Right ventricle myocardium superior (tissue), 1 donor: ENCODE results near the gene WNT3A. TPM values are rescaled to one million over a fixed set of nuclear protein-coding genes. Genes with fewer than 3 reads are reported as not detected.
A peak's percentile ranks its signal among the peaks of the same experiment; 100 is the strongest.

ENCODE experiments used
- ATAC-seq: fragments of 200-7000 bp; cut with Tn5 transposase; one replicate; pipeline ENCODE4 v1.9.1; 2020; ENCODE audit warnings: mild to moderate bottlenecking; ENCODE audit not compliant: poor library complexity
- DNase-seq: peaks from one replicate; pipeline ENCODE4 v3.0.0-alpha.2; 2020
- intact Hi-C: fragments of 100-400 bp; cut with DNase I; formaldehyde crosslinking; loops from one replicate; pipeline ENCODE4 v1.11.2; 2022
- total RNA-seq: library from RNA; stranded (reverse); fragmentation: NEBNext Ultra II Directional; extraction: Animal tissue kit (Norgen Biotek cat#: 25700); gene quantifications from one replicate; pipeline ENCODE4 v1.2.1, GENCODE V29; 2021
- donor health status: DM: no; HTN: yes; CAD: no; lungs with severe emphysema.

WNT3A gene
- total RNA-seq, 1 donor from 2014 or later = not detected

DNA sequence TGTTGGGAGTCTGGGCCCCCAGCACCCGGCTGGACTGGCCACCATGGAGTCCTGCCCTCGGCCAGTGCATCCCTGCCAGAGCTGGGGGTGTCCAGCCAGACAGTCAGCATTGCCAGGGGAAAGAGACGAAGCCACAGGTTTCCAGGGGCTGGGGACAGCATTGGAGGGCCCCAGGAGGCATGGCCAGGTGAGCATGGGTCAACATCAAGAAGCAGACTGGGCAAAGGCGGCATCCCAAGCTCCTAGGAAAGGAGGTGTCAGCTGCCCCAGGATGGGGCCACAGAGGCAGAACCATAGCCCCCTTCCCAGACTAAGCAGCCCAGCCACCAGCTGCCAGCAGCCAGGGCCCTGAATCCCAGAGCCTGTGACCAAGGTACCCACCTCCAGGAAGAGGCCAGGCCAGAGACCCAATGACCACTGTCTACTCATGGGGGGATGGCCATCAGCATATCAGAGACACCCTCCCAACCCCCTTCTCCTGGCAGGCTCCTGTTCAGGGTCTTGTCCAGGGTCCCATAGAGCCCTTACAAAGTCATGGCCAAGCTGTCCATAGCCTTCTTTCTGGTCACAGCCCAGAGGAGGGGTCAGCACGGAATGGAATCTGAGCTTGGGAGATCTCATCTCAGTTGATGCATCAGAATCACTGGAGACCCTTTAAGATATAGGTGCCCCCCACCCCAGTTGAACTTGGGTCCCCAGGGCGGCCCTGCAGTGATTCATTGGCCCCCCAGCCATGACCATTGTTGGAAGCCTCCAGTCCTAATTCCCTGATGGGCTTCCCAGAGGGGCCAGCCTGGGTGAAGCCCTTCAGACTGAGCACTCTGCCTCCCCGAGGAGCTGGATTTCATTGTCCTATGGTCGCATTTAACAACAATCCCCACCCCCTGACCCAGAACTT, 32.5 kb downstream of the WNT3A start:
- intact Hi-C loops = no loop called here
- ATAC-seq = no peak
- no peak for DNase-seq

DNA sequence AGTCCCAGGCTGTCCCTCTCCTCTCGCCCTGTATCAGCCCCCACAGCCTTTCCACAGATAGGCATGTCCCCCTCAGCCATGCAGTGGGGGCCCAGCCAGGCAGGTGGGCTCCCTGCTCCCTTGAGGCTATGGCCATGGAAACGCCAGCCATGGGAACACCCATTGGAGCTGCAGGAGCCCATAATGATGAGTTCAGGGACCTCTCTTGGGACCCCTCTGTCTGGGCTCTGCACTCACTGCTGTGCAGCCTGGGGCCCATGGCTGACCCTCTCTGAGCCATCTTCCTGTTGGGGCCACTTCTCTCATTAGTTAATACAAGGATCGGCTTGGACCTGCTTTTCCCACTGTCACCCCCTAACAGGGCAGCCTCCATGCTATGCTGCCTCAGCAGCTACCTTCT, 33.2 kb downstream of the WNT3A start:
- ATAC-seq = no peak
- DNase-seq = no peak
- intact Hi-C loops = no loop called here

DNA sequence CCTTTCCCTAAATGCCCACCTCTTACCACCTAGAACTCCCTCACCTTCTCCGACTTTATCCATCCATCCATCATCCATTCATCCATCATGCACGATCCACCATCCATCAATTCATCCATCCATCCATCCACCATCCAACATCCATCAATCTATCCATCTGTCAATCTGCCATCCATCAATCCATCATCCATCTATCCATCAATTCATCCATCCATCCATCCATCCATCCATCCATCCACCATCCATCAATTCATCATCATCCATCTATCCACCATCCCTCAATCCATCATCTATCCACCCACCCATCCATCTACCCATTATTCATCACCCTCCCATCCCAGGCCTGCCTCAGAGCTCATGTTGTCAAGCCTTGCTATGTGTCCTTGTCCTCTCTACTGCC, 34.5 kb downstream of the WNT3A start:
- ATAC-seq (no peak), DNase-seq (no peak)
- intact Hi-C loops = no loop called here

DNA sequence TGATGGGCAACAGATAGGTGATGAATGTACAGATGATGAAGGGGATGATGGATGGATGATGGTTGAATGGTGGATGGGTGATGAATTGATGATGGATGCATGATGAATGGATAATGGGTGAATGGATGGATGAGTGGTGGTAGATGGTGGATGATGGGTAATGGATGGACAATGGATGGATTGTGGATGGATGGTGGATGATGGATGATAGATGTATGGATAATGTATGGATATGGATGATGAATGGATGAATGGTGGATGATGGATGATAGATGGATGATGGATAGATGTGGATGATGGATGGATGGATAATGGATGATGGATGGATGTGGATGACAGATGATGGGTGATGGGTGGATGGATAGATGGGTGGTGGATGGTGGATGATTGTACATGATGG, 35.7 kb downstream of the WNT3A start:
- no peak for ATAC-seq
- no peak for DNase-seq
- intact Hi-C loops = no loop called here

DNA sequence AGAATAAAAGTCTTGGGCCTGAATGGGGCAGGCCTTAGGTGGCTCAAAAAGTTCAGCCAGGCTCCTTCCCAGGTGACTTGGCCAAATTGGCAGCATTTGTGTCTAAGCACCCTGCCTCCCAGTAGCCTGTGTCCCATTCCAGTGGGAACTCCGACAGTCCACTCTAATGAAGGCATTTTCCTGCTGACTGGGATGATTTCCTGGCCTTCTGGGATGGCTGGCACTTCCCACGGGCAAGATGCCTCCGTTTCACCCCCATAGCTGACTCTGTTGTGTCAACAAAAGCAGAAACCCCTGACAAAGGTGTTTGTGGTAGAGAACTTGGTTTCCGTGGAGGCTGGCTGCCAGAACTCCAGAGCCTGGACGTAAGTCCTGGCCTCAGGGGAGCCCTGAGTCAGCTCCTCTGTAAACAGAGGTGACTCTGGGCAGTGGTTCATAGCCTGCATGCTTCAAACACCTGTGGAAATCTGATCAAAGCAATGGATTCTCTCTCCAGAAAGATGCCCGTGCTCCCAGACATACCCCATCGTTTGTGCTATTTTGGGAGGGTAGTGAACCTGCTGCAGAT, 36.6 kb downstream of the WNT3A start:
- DNase-seq (no peak), ATAC-seq (no peak)
- intact Hi-C loops = no loop called here

GRCh38 chr1:228044961-228045360, 38.2 kb downstream of the WNT3A start:
- intact Hi-C loops = no loop called here
- DNase-seq = no peak
- no peak for ATAC-seq

DNA sequence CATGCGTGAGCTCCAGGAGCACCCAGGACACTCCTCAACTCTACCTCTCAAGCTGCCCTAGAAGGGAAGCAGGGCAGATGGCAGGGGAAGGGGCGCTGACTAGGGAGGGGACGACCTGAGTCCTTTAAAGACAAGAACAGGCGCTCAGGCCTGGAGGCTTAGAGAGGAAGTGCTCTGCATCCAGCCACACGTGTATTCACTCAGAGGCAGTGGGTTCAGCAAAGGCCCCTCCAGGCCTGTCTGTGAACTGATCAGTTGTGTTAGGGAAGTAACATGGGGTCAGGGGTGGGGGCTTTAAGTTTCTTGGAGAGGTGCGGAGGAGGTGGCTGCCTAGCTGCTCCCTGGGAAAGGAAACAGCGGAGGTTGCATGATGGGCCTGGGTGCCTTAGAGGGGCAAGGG, 38.6 kb downstream of the WNT3A start:
- DNase-seq (no peak), ATAC-seq (no peak)
- intact Hi-C loops = no loop called here

- ATAC-seq (no peak), DNase-seq (no peak)
- intact Hi-C loops = no loop called here
These were observed 39.1 kb downstream of the WNT3A start for GRCh38 chr1:228045871-228046270.

DNA sequence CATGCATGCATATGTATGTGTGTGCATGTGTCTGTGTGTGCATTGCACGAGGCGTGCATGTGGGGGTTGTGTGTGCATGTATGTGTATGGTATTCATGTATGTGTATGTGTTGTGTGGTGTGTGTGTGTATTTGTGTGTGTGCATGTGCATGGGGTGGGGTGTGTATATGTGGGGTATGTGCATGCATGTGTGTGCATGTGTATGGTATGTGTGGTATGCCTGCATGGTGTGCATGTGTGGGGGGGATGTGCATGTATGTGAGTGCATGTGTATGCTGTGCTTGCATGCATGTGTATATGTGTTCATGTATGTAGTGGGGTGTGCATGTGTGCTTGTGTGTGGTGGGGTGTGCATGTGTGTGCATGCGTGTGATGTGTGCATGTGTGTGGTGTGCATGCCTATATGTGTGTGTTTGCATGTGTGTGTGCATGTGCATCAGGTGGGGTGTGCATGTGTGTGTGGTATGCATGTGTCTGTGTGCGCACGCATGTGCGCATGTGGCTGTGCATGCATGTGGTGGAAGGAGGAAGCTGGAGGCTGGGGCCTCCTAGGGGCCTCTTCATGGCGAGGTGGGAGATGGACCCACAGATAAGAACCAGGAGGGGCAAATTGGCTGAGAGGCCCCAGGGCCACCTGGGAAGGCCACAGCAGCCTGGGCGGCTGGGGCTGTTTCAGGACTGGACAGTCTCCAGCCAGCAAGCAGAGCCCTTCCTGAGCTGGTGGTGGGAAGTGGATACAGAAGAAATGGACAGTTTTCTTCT, 39.8 kb downstream of the WNT3A start:
- ATAC-seq (no peak), DNase-seq (no peak)
- intact Hi-C loops = no loop called here

DNA sequence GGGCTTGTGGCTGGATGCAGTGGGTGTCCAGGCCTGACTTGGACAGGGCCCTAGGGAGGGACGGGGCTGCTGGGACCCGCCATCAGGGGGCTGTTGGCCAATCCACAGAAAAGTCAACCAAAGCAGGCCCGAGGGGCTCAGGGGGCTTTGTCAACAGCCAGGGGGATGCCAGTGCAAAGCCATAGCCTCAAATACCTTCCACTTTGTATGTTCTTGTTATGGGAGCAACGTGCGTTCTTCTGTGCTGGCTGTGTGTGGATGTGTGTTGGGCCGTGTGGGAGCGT, 40.3 kb downstream of the WNT3A start:
- intact Hi-C loops = no loop called here
- DNase-seq = no peak
- ATAC-seq = no peak

DNA sequence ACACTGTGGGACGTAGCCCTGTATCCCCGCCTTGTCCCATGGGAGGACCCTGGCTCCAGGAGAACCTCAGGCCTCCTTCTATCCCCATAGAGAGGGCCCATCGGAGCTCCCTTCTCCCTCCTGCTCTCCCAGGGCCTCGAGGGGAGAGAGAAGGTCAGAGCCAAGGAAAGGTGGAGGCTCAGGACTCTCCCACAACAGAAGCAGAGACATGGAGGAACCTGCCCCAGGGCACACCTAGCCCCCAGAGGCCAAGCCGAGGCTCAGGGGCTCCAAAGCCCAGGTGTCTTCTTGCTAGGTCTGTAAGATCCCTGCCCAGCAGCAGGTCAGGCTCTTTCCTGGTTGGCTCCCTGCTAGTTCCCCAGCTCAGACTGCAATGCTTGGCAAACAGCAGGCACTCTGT, 41.3 kb downstream of the WNT3A start:
- intact Hi-C loops = no loop called here
- no peak for DNase-seq
- no peak for ATAC-seq

DNA sequence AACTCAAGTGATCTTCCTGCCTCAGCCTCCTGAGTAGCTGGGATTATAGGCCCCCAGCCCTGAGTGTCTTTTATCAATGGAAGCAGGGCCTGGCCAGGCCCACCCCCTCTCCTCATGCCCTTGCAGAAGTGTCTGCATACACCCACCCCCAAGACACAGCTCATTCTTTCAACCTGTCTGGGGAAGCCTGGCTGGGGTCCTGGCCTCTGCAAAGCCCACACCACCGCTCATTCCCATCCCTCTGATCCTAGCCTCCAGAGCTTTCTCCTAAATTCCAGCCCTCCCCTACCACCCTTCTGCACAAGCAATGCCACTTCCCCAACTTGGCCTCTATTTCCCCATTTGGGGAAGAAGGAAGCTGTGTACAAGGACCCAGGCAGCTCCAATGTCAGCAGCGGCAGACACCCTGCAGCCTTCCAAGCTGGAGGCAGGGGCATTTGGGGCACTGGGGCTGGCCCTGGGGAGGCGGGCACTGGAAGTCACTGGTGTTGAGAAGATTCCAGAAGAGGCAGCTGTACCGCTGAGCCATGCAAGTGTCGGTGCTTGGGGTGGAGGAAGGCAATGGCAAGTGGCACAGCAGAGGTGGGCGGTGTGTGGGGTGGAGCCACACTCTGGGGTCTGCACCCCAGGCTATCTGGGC, 42.0 kb downstream of the WNT3A start:
- ATAC-seq (no peak), DNase-seq (no peak)
- intact Hi-C loops = no loop called here

GRCh38 chr1:228050571-228051231, 43.9 kb downstream of the WNT3A start:
- ATAC-seq (no peak), DNase-seq (no peak)
- intact Hi-C loops = no loop called here

DNA sequence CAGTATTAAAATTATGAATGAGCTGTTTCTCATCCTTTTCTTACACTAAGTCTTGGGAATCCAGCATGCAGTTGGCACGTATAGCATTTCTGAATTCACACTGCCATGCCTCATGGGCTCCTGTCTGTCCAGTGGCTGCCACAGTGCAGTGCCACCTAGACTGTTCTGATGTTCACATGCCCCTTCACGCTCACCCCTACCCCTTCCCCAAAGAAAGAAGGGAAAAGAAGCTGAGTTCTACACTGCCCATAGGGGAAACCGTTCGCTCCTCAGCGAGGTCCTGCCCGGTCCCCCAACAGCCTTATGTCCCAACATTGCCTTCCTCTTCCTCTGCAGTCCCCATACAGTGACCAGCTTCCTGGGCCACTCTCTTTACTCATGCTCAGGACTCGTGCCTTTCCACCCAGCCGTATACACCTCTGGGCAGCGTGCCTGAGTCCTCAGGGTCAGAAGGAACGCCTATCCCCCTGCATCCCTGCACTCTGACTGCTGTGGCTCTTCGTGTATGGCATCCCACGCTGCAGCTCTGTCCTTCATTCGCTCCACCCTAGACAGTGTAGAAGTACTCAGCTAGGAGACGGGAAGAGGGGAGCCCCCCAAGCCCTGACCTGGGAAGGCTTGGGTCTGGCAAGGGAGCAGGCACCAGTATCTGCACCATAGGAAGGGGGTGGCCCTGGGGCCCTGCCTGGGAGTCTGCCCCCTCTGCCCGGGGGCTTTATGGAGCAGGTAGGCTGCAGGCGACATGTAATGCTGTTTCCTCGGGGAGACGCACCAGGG, 51.6 kb downstream of the WNT3A start:
- ATAC-seq (no peak), DNase-seq (peak; percentile 20)

DNA sequence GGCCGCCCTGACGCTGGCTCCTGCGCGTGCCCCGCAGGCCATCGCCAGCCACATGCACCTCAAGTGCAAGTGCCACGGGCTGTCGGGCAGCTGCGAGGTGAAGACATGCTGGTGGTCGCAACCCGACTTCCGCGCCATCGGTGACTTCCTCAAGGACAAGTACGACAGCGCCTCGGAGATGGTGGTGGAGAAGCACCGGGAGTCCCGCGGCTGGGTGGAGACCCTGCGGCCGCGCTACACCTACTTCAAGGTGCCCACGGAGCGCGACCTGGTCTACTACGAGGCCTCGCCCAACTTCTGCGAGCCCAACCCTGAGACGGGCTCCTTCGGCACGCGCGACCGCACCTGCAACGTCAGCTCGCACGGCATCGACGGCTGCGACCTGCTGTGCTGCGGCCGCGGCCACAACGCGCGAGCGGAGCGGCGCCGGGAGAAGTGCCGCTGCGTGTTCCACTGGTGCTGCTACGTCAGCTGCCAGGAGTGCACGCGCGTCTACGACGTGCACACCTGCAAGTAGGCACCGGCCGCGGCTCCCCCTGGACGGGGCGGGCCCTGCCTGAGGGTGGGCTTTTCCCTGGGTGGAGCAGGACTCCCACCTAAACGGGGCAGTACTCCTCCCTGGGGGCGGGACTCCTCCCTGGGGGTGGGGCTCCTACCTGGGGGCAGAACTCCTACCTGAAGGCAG, 52.3 kb downstream of the WNT3A start:
- DNase-seq (peak; percentile 38), ATAC-seq (peak; percentile 44)
- intact Hi-C loops = no loop called here

More for the DNA sequence above, 51.6 kb downstream of the WNT3A start:
- intact Hi-C loops = no loop called here

DNA sequence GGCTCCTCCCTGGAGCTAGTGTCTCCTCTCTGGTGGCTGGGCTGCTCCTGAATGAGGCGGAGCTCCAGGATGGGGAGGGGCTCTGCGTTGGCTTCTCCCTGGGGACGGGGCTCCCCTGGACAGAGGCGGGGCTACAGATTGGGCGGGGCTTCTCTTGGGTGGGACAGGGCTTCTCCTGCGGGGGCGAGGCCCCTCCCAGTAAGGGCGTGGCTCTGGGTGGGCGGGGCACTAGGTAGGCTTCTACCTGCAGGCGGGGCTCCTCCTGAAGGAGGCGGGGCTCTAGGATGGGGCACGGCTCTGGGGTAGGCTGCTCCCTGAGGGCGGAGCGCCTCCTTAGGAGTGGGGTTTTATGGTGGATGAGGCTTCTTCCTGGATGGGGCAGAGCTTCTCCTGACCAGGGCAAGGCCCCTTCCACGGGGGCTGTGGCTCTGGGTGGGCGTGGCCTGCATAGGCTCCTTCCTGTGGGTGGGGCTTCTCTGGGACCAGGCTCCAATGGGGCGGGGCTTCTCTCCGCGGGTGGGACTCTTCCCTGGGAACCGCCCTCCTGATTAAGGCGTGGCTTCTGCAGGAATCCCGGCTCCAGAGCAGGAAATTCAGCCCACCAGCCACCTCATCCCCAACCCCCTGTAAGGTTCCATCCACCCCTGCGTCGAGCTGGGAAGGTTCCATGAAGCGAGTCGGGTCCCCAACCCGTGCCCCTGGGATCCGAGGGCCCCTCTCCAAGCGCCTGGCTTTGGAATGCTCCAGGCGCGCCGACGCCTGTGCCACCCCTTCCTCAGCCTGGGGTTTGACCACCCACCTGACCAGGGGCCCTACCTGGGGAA, 53.0 kb downstream of the WNT3A start:
- ATAC-seq (peak; percentile 53), DNase-seq (peak; percentile 52)
- intact Hi-C loops = no loop called here
